ENCODE measurements around the gene ZNF256.

The ZNF256 gene

GRCh38 chr19:57947419-57948134, at the start of gene ZNF256:
Gene ZNF256, minus strand, starts transcription at chr19:57947706. Its CDS starts 232 bp downstream, at chr19:57947474.
- peak; percentile 76 for DNase-seq

GRCh38 chr19:57992841-57993240, 45.3 kb upstream of the ZNF256 start:
- no peak for DNase-seq

GRCh38 chr19:57978586-57979289, 31.2 kb upstream of the ZNF256 start:
- no peak for DNase-seq

- no peak for DNase-seq
Measured at GRCh38 chr19:57974434-57974833, 26.9 kb upstream of the ZNF256 start, which contains the start of gene C19orf18. Gene C19orf18, minus strand, starts transcription at chr19:57974534. Its CDS starts 102 bp downstream, at chr19:57974432.

GRCh38 chr19:57964761-57965160, 17.3 kb upstream of the ZNF256 start:
- DNase-seq, result no peak

GRCh38 chr19:57961785-57962184, 14.3 kb upstream of the ZNF256 start:
- no peak for DNase-seq

- no peak for DNase-seq
Measured at GRCh38 chr19:57954996-57955395, 7.5 kb upstream of the ZNF256 start.

GRCh38 chr19:57949702-57950101, 2.2 kb upstream of the ZNF256 start:
- DNase-seq, result no peak

- no peak for DNase-seq
Measured at GRCh38 chr19:57949296-57949695, 1.8 kb upstream of the ZNF256 start.

- DNase-seq, result no peak
Measured at GRCh38 chr19:57947088-57947418, 453 bp downstream of the ZNF256 start.

- DNase-seq, result no peak
Measured at GRCh38 chr19:57946316-57946715, 1.2 kb downstream of the ZNF256 start.

- no peak for DNase-seq
Measured at GRCh38 chr19:57941593-57941992, 5.9 kb downstream of the ZNF256 start.

GRCh38 chr19:57935731-57936130, 11.8 kb downstream of the ZNF256 start:
- no peak for DNase-seq

- DNase-seq, result no peak
Measured at GRCh38 chr19:57934820-57935665, 12.5 kb downstream of the ZNF256 start, which contains the start of gene ZNF418. Gene ZNF418, minus strand, starts transcription at chr19:57935402. Its CDS starts 1,580 bp downstream, at chr19:57933822.

GRCh38 chr19:57927587-57927986, 19.9 kb downstream of the ZNF256 start:
- DNase-seq, result no peak

- peak; percentile 57 for DNase-seq
Measured at GRCh38 chr19:57916168-57916995, 31.1 kb downstream of the ZNF256 start, which contains the start of gene ZNF417. Gene ZNF417, minus strand, starts transcription at chr19:57916592. Its CDS starts 181 bp downstream, at chr19:57916411.

- no peak for DNase-seq
Measured at GRCh38 chr19:57914531-57914930, 33.0 kb downstream of the ZNF256 start.

- DNase-seq, result no peak
Measured at GRCh38 chr19:57907394-57907793, 40.1 kb downstream of the ZNF256 start.

- no peak for DNase-seq
Measured at GRCh38 chr19:57905258-57905657, 42.2 kb downstream of the ZNF256 start.

- no peak for DNase-seq
Measured at GRCh38 chr19:57903618-57904184, 43.8 kb downstream of the ZNF256 start.

GRCh38 chr19:57900311-57900710, 47.2 kb downstream of the ZNF256 start:
- no peak for DNase-seq
